ENCODE data around the gene CA5B. TPM values are rescaled to one million over a fixed set of nuclear protein-coding genes. Genes with fewer than 3 reads are reported as not detected.

The CA5B gene
- total and polyA plus RNA-seq, 4 donors, result 0.55 to 2.9 (median 1.6) TPM

DNA sequence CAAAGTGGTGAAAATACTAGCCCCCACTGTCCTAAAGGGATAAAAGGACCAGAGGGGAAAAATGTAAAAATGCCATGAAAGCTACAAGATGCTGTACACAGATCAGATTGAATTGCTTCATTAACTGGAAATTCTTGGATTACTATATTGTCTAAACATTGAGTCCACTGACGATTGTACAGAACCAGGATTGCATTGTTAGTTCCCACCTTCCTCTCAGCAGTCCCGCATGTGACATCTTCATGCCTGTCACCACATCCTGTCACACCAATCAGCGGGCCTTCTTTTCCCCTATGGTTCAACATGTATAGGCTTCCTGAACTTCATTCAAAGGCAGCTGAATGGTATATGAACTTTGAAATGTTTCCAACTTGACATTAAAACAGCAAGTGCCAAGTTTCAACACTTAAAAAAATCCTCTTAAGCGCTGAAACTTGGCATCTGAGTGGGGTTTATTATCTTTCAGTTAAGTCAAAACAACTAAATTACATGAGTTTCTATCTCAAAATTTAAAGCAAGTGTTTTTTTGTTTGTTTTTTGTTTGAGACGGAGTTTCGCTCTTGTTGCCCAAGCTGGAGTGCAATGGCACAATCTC, 76.8 kb downstream of the CA5B start:
- Histone ChIP-seq H3K9me3 (ENCODE audit: control insufficient read depth in 4 of 4, low read length in 3 of 4) (no peaks in the 10 kb centered on the region), H3K27me3 (ENCODE audit: control insufficient read depth in 4 of 4, insufficient read depth in 4 of 4, low read length in 3 of 4) (no peaks in the 10 kb centered on the region), H3K27ac (ENCODE audit: low read depth in 1 of 2, low read length in 2 of 2) (no peak overlapping the region), H3K36me3 (ENCODE audit: control insufficient read depth in 4 of 4, insufficient read depth in 3 of 4, low read depth in 1 of 4, low read length in 3 of 4) (peaks cover 0 to 44% (median 18%) of the 10 kb centered on the region in 4 donors), H3K9ac (ENCODE audit: low read depth in 1 of 2, low read length in 2 of 2) (no peak overlapping the region), H3K4me3 (ENCODE audit: low read depth in 1 of 3, low read length in 3 of 3) (no peak overlapping the region), H3K4me1 (ENCODE audit: control insufficient read depth in 4 of 4, insufficient read depth in 4 of 4, low read length in 3 of 4) (peaks cover 0 to 2% (median 0%) of the 10 kb centered on the region in 4 donors)
- 84% methylated on average over 6 of the region's 6 CpGs for WGBS
- TF ChIP-seq, protein P1, sequence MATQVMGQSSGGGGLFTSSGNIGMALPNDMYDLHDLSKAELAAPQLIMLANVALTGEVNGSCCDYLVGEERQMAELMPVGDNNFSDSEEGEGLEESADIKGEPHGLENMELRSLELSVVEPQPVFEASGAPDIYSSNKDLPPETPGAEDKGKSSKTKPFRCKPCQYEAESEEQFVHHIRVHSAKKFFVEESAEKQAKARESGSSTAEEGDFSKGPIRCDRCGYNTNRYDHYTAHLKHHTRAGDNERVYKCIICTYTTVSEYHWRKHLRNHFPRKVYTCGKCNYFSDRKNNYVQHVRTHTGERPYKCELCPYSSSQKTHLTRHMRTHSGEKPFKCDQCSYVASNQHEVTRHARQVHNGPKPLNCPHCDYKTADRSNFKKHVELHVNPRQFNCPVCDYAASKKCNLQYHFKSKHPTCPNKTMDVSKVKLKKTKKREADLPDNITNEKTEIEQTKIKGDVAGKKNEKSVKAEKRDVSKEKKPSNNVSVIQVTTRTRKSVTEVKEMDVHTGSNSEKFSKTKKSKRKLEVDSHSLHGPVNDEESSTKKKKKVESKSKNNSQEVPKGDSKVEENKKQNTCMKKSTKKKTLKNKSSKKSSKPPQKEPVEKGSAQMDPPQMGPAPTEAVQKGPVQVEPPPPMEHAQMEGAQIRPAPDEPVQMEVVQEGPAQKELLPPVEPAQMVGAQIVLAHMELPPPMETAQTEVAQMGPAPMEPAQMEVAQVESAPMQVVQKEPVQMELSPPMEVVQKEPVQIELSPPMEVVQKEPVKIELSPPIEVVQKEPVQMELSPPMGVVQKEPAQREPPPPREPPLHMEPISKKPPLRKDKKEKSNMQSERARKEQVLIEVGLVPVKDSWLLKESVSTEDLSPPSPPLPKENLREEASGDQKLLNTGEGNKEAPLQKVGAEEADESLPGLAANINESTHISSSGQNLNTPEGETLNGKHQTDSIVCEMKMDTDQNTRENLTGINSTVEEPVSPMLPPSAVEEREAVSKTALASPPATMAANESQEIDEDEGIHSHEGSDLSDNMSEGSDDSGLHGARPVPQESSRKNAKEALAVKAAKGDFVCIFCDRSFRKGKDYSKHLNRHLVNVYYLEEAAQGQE (IDR thresholded peaks at IDR 0.05), result no peak
- TF ChIP-seq TAF1 (conservative IDR thresholded peaks at IDR 0.05) (no peak), GABPA (IDR thresholded peaks at IDR 0.05 in 1 of 2, conservative IDR thresholded peaks at IDR 0.05 in 1 of 2) (no peak), FOXA1 (IDR thresholded peaks at IDR 0.05) (no peak), EGR1 (IDR thresholded peaks at IDR 0.05; ENCODE audit: low read depth in 2 of 2) (no peak), RAD21 (IDR thresholded peaks at IDR 0.05) (no peak), FOXA2 (IDR thresholded peaks at IDR 0.05) (no peak), SP1 (IDR thresholded peaks at IDR 0.05) (no peak)
- DNase-seq (ENCODE audit: low spot score), result no peak

DNA sequence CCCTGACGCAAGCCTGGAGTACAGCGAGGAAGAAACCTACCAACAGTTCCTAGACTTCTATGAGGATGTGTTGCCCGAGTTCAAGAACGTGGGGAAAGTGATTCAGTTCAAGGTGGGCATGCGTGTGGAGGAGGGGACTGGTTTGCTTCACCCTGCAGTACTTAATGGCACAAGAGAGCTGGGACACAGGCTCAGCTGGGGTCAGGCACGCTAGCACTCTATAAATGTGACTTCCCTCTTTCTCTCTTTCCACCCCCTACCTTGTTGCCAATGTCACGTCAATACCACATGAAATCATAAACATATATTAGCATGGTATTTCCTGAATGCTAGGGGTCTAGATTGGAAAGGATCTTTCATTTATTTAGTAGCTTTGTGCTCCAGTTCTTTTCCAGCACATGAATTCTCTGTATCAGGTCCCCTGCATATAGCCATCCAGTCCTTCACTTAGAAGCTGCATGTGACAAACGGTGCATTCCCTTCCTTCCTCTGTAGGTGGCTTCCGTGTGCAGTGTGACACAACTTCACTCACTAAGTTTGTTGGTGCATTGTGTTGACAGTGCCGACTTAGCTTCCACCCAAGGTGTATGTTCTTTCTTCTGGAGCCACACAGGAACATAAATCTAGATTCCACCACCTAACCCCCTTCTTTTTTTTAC, 77.8 kb downstream of the CA5B start:
- WGBS, result 73% methylated on average over 10 of the region's 10 CpGs
- TF ChIP-seq RXRA (IDR thresholded peaks at IDR 0.05), result no peak
- TF ChIP-seq FOXA2 (IDR thresholded peaks at IDR 0.05), result no peak
- TF ChIP-seq, protein P2, sequence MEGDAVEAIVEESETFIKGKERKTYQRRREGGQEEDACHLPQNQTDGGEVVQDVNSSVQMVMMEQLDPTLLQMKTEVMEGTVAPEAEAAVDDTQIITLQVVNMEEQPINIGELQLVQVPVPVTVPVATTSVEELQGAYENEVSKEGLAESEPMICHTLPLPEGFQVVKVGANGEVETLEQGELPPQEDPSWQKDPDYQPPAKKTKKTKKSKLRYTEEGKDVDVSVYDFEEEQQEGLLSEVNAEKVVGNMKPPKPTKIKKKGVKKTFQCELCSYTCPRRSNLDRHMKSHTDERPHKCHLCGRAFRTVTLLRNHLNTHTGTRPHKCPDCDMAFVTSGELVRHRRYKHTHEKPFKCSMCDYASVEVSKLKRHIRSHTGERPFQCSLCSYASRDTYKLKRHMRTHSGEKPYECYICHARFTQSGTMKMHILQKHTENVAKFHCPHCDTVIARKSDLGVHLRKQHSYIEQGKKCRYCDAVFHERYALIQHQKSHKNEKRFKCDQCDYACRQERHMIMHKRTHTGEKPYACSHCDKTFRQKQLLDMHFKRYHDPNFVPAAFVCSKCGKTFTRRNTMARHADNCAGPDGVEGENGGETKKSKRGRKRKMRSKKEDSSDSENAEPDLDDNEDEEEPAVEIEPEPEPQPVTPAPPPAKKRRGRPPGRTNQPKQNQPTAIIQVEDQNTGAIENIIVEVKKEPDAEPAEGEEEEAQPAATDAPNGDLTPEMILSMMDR (IDR thresholded peaks at IDR 0.05; ENCODE audit: low read depth, low read length, missing input control), result peak; percentile 15
- TF ChIP-seq JUND (IDR thresholded peaks at IDR 0.05), result no peak
- TF ChIP-seq HNF4G (IDR thresholded peaks at IDR 0.05), result no peak
- TF ChIP-seq HNF4A (conservative IDR thresholded peaks at IDR 0.05), result no peak
- no peak for TF ChIP-seq NR2F2 (IDR thresholded peaks at IDR 0.05)
- TF ChIP-seq, protein P3, sequence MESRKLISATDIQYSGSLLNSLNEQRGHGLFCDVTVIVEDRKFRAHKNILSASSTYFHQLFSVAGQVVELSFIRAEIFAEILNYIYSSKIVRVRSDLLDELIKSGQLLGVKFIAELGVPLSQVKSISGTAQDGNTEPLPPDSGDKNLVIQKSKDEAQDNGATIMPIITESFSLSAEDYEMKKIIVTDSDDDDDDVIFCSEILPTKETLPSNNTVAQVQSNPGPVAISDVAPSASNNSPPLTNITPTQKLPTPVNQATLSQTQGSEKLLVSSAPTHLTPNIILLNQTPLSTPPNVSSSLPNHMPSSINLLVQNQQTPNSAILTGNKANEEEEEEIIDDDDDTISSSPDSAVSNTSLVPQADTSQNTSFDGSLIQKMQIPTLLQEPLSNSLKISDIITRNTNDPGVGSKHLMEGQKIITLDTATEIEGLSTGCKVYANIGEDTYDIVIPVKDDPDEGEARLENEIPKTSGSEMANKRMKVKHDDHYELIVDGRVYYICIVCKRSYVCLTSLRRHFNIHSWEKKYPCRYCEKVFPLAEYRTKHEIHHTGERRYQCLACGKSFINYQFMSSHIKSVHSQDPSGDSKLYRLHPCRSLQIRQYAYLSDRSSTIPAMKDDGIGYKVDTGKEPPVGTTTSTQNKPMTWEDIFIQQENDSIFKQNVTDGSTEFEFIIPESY (IDR thresholded peaks at IDR 0.05), result no peak
- TF ChIP-seq YY1 (IDR thresholded peaks at IDR 0.05), result no peak
- TF ChIP-seq, protein P4, sequence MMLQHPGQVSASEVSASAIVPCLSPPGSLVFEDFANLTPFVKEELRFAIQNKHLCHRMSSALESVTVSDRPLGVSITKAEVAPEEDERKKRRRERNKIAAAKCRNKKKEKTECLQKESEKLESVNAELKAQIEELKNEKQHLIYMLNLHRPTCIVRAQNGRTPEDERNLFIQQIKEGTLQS (IDR thresholded peaks at IDR 0.05), result no peak
- TF ChIP-seq GABPA (IDR thresholded peaks at IDR 0.05 in 1 of 2, conservative IDR thresholded peaks at IDR 0.05 in 1 of 2), result no peak
- no peak for TF ChIP-seq FOXA1 (IDR thresholded peaks at IDR 0.05)
- TF ChIP-seq RAD21 (IDR thresholded peaks at IDR 0.05), result peak; percentile 18 to 48
- TF ChIP-seq SP1 (IDR thresholded peaks at IDR 0.05), result no peak
- Histone ChIP-seq H3K4me1 (ENCODE audit: control insufficient read depth in 4 of 4, insufficient read depth in 4 of 4, low read length in 3 of 4) (peaks cover 0 to 2% (median 0%) of the 10 kb centered on the region in 4 donors), H3K27me3 (ENCODE audit: control insufficient read depth in 4 of 4, insufficient read depth in 4 of 4, low read length in 3 of 4) (no peaks in the 10 kb centered on the region), H3K36me3 (ENCODE audit: control insufficient read depth in 4 of 4, insufficient read depth in 3 of 4, low read depth in 1 of 4, low read length in 3 of 4) (peaks cover 0 to 47% (median 20%) of the 10 kb centered on the region in 4 donors), H3K9me3 (ENCODE audit: control insufficient read depth in 4 of 4, low read length in 3 of 4) (no peaks in the 10 kb centered on the region), H3K9ac (ENCODE audit: low read depth in 1 of 2, low read length in 2 of 2) (no peak overlapping the region), H3K4me3 (ENCODE audit: low read depth in 1 of 3, low read length in 3 of 3) (no peak overlapping the region), H3K27ac (ENCODE audit: low read depth in 1 of 2, low read length in 2 of 2) (no peak overlapping the region)
- DNase-seq (ENCODE audit: low spot score), result no peak

Data from liver (tissue), 9 donors.